HepG2 (cell line): ENCODE results near the gene CEL. TPM values are rescaled to one million over a fixed set of nuclear protein-coding genes. Genes with fewer than 3 reads are reported as not detected.

ENCODE experiments used
- CENPT ChIP-seq: sonication (generic); formaldehyde crosslinking; IDR thresholded peaks from 2 replicates; pipeline ENCODE4 v1.8.0; 2022; ENCODE audit warnings: low read depth, mild to moderate bottlenecking, moderate library complexity, missing genetic modification reagents
- GPBP1L1 ChIP-seq: sonication (generic); formaldehyde crosslinking; IDR thresholded peaks from 2 replicates; pipeline ENCODE4 v1.5.0; 2020; ENCODE audit warnings: mild to moderate bottlenecking, missing genetic modification reagents
- LRRFIP1 ChIP-seq: sonication (generic); formaldehyde crosslinking; conservative IDR thresholded peaks from 2 replicates; pipeline ENCODE4 v1.4.0; 2020; ENCODE audit warnings: missing genetic modification reagents
- MYNN ChIP-seq: sonication (generic); formaldehyde crosslinking; IDR thresholded peaks from 2 replicates; pipeline ENCODE4 v1.4.0; 2020; ENCODE audit warnings: mild to moderate bottlenecking, low read depth, missing genetic modification reagents
- PHB2 ChIP-seq: fragments of 450-650 bp; IDR thresholded peaks from 2 replicates; pipeline ENCODE4 v1.6.1; 2018; ENCODE audit not compliant: partially characterized antibody
- POGK ChIP-seq: sonication (generic); formaldehyde crosslinking; conservative IDR thresholded peaks from 2 replicates; pipeline ENCODE4 v1.8.0; 2022; ENCODE audit warnings: mild to moderate bottlenecking, moderate library complexity, missing genetic modification reagents
- ZBTB1 ChIP-seq: sonication (generic); formaldehyde crosslinking; IDR thresholded peaks from 2 replicates; pipeline ENCODE4 v1.4.0; 2020; ENCODE audit warnings: missing genetic modification reagents, borderline replicate concordance
- ZHX2 ChIP-seq, 2 experiments: sonication (generic) in 1 of 2; formaldehyde crosslinking in 1 of 2; IDR thresholded peaks; 2 replicates each; pipeline versions ENCODE4 v1.6.1 to v1.9.0; 2014 to 2022; ENCODE audit warnings: antibody characterized with exemption in 1 of 2, borderline replicate concordance in 1 of 2, inconsistent platforms in 1 of 2, low read depth in 1 of 2, missing genetic modification reagents in 1 of 2
- ZNF205 ChIP-seq: IDR thresholded peaks from 2 replicates; pipeline ENCODE4 v1.6.1; 2018; ENCODE audit warnings: missing biosample characterization, missing genetic modification reagents
- ZNF256 ChIP-seq: sonication (generic); formaldehyde crosslinking; conservative IDR thresholded peaks from 2 replicates; pipeline ENCODE4 v1.4.0; 2020; ENCODE audit warnings: missing genetic modification reagents
- ZNF616 ChIP-seq: sonication (generic); formaldehyde crosslinking; IDR thresholded peaks from 2 replicates; pipeline ENCODE4 v1.5.0; 2020; ENCODE audit warnings: low read depth, mild to moderate bottlenecking, missing genetic modification reagents
- ZNF713 ChIP-seq: sonication (generic); formaldehyde crosslinking; IDR thresholded peaks from 2 replicates; pipeline ENCODE4 v1.4.0; 2020; ENCODE audit warnings: mild to moderate bottlenecking, missing genetic modification reagents
- ZNF766 ChIP-seq: sonication (generic); formaldehyde crosslinking; IDR thresholded peaks from 2 replicates; pipeline ENCODE4 v1.5.0; 2020; ENCODE audit warnings: missing genetic modification reagents, borderline replicate concordance
- ZNF775 ChIP-seq: sonication (generic); formaldehyde crosslinking; IDR thresholded peaks from 2 replicates; pipeline ENCODE4 v1.4.0; 2020; ENCODE audit warnings: missing genetic modification reagents, mild to moderate bottlenecking, moderate library complexity, borderline replicate concordance
- ZNF883 ChIP-seq: sonication (generic); formaldehyde crosslinking; IDR thresholded peaks from 2 replicates; pipeline ENCODE4 v1.5.1; 2020; ENCODE audit warnings: mild to moderate bottlenecking, missing genetic modification reagents; ENCODE audit errors: not compliant biosample characterization
- polyA plus RNA-seq, 8 experiments: library from polyadenylated mRNA; depleted of rRNA in 3 of 8; stranded (reverse) in 7 of 8; unstranded in 1 of 8; fragments of >200 nt; fragmentation: Illumina TruSeq in 4 of 8; extraction: Trizol in 4 of 8; gene quantifications; 2 replicates each; pipeline versions ENCODE4 v1.2.1 to v1.2.3, GENCODE V29; 2011 to 2016; ENCODE audit warnings: low read depth in 4 of 8, missing spikeins in 1 of 8, mixed read lengths in 1 of 8; ENCODE audit not compliant: insufficient read depth in 1 of 8
- total RNA-seq, 5 experiments: library from RNA; depleted of rRNA; stranded (reverse); fragments of >200 nt; fragmentation: Illumina TruSeq; extraction: Trizol; gene quantifications; 2 replicates each; pipeline ENCODE4 v1.2.3, GENCODE V29; 2016; ENCODE audit warnings: low read depth in 1 of 5

The CEL gene
- total and polyA plus RNA-seq, 2 of the 13 experiments (the other 11 are each of a cell fraction or from before 2014, with no cell fraction given) = 0.63 to 1.5 TPM

GRCh38 chr9:133030317-133031129, 31.3 kb upstream of the CEL start, which contains the start of gene GTF3C5 (continued):
- TF ChIP-seq MYNN (CRISPR knock-in tag) = 0 out of 2 replicates have a peak, but pooled peaks have one; percentile 87
- no peak for TF ChIP-seq POGK
- TF ChIP-seq PHB2 = no peak
- TF ChIP-seq ZNF775 (CRISPR knock-in tag) = no peak
- TF ChIP-seq GPBP1L1 (CRISPR knock-in tag) = no peak
- peak; percentile 73 for TF ChIP-seq ZHX2 (IDR thresholded peaks at IDR 0.05; ENCODE audit: low read depth)
- TF ChIP-seq ZHX2 (CRISPR knock-in tag; IDR thresholded peaks at IDR 0.05; ENCODE audit: borderline replicate concordance) = no peak; the same call in 1 of the 2 replicates
- TF ChIP-seq ZNF713 (CRISPR knock-in tag) = no peak
- TF ChIP-seq LRRFIP1 (CRISPR knock-in tag) = no peak
- no peak for TF ChIP-seq CENPT
- no peak; the same call in 1 of the 2 replicates for TF ChIP-seq ZBTB1 (CRISPR knock-in tag)
- TF ChIP-seq ZNF256 (CRISPR knock-in tag) = no peak; the same call in 1 of the 2 replicates
- no peak for TF ChIP-seq ZNF205
- TF ChIP-seq ZNF616 (CRISPR knock-in tag) = 0 out of 2 replicates have a peak, but pooled peaks have one; percentile 49
- TF ChIP-seq ZNF883 (CRISPR knock-in tag) = peak; percentile 81
- TF ChIP-seq ZNF766 (CRISPR knock-in tag) = no peak
